Neural crest cell (in vitro differentiated cells): ENCODE measurements around the gene ZNF578. TPM values are rescaled to one million over a fixed set of nuclear protein-coding genes. Genes with fewer than 3 reads are reported as not detected.
A peak's percentile ranks its signal among the peaks of the same experiment; 100 is the strongest.
"Not testable (repeated sequence)": the region's sequence is repeated elsewhere in the genome, so short reads cannot be mapped to it uniquely, and the experiment has no call there.

Source experiments
- DNase-seq: peaks from one replicate; pipeline ENCODE4 v3.0.0; 2021; ENCODE audit warnings: low read depth, mixed read lengths, low spot score
- H3K27ac Mint-ChIP-seq: one replicate; pipeline ENCODE4 v1.8.0; 2021; ENCODE audit warnings: mild to moderate bottlenecking, mixed read lengths; ENCODE audit not compliant: unreplicated experiment
- H3K27me3 Mint-ChIP-seq: 2 replicates; pipeline ENCODE4 v1.8.0; 2021; ENCODE audit warnings: low read depth, mild to moderate bottlenecking, mixed read lengths
- H3K36me3 Mint-ChIP-seq: 2 replicates; pipeline ENCODE4 v1.8.0; 2021; ENCODE audit warnings: low read depth, mild to moderate bottlenecking, mixed read lengths
- H3K4me1 Mint-ChIP-seq: 2 replicates; pipeline ENCODE4 v1.8.0; 2021; ENCODE audit warnings: mixed read lengths
- H3K4me3 Mint-ChIP-seq: one replicate; pipeline ENCODE4 v1.8.0; 2021; ENCODE audit warnings: mild to moderate bottlenecking, mixed read lengths
- H3K9me3 Mint-ChIP-seq: 2 replicates; pipeline ENCODE4 v1.8.0; 2021; ENCODE audit warnings: mixed read lengths
- CTCF ChIP-seq: fragments of 200-600 bp; sonication (generic); conservative IDR thresholded peaks from 2 replicates; pipeline ENCODE4 v1.5.0; 2021; ENCODE audit warnings: antibody characterized with exemption, mild to moderate bottlenecking
- total RNA-seq: library from RNA; stranded (reverse); gene quantifications from 2 replicates; pipeline ENCODE4 v1.2.1, GENCODE V29; 2021

The ZNF578 gene
- total RNA-seq, 1 donor from 2014 or later: 0.65 TPM

GRCh38 chr19:52535771-52536447 lies 82.6 kb downstream of the ZNF578 start:
- Mint-ChIP-seq H3K9me3 (no peaks in the 10 kb centered on the region), H3K36me3 (peaks cover 6% of the 10 kb centered on the region), H3K27ac (peak overlapping the region; percentile 63), H3K4me3 (peak overlapping the region; percentile 96), H3K4me1 (peaks cover 35% of the 10 kb centered on the region), H3K27me3 (peaks cover 13% of the 10 kb centered on the region)
- TF ChIP-seq CTCF: peak; percentile 44
- DNase-seq: peak; percentile 82

- peaks cover 35% of the 10 kb centered on the region for H3K4me1 Mint-ChIP-seq
- no peak for TF ChIP-seq CTCF
- peaks cover 13% of the 10 kb centered on the region for H3K27me3 Mint-ChIP-seq
- no peaks in the 10 kb centered on the region for H3K9me3 Mint-ChIP-seq
- DNase-seq: peak; percentile 3
- H3K27ac Mint-ChIP-seq: peak overlapping the region; percentile 63
- peaks cover 6% of the 10 kb centered on the region for H3K36me3 Mint-ChIP-seq
- H3K4me3 Mint-ChIP-seq: peak overlapping the region; percentile 96
These were observed 83.1 kb downstream of the ZNF578 start for GRCh38 chr19:52536448-52536800.

- peaks cover 35% of the 10 kb centered on the region for H3K4me1 Mint-ChIP-seq
- peaks cover 13% of the 10 kb centered on the region for H3K27me3 Mint-ChIP-seq
- H3K27ac Mint-ChIP-seq, DNase-seq, H3K4me3 Mint-ChIP-seq, H3K9me3 Mint-ChIP-seq: not testable (repeated sequence)
- H3K36me3 Mint-ChIP-seq: peaks cover 17% of the 10 kb centered on the region
These were observed 85.5 kb downstream of the ZNF578 start for GRCh38 chr19:52538815-52539214.

- H3K27me3 Mint-ChIP-seq, DNase-seq, H3K4me3 Mint-ChIP-seq, H3K27ac Mint-ChIP-seq, H3K9me3 Mint-ChIP-seq: not testable (repeated sequence)
- peaks cover 25% of the 10 kb centered on the region for H3K36me3 Mint-ChIP-seq
- peaks cover 14% of the 10 kb centered on the region for H3K4me1 Mint-ChIP-seq
These were observed 87.8 kb downstream of the ZNF578 start for GRCh38 chr19:52541176-52541575.

GRCh38 chr19:52541608-52542007 lies 88.3 kb downstream of the ZNF578 start:
- Mint-ChIP-seq H3K9me3 (no peaks in the 10 kb centered on the region), H3K27me3 (peaks cover 6% of the 10 kb centered on the region), H3K4me3 (no peak overlapping the region), H3K4me1 (peaks cover 9% of the 10 kb centered on the region), H3K27ac (no peak overlapping the region), H3K36me3 (peaks cover 25% of the 10 kb centered on the region)
- no peak for TF ChIP-seq CTCF
- no peak for DNase-seq

- H3K9me3 Mint-ChIP-seq, H3K27me3 Mint-ChIP-seq, DNase-seq, H3K4me3 Mint-ChIP-seq, H3K27ac Mint-ChIP-seq, H3K4me1 Mint-ChIP-seq: not testable (repeated sequence)
- H3K36me3 Mint-ChIP-seq: peaks cover 29% of the 10 kb centered on the region
These were observed 89.2 kb downstream of the ZNF578 start for GRCh38 chr19:52542541-52542940.

GRCh38 chr19:52542984-52543664 lies 89.8 kb downstream of the ZNF578 start:
- Mint-ChIP-seq H3K27ac (no peak overlapping the region), H3K36me3 (peaks cover 35% of the 10 kb centered on the region)
- no peak for TF ChIP-seq CTCF

More at GRCh38 chr19:52542984-52543664, 89.8 kb downstream of the ZNF578 start:
- Mint-ChIP-seq H3K9me3 (no peaks in the 10 kb centered on the region), H3K4me3 (no peak overlapping the region), H3K27me3 (no peaks in the 10 kb centered on the region), H3K4me1 (peaks cover 4% of the 10 kb centered on the region)
- no peak for DNase-seq
